DND-41 (cell line): Measurements from ENCODE around the gene HSPA1L.

Experiments
- CTCF ChIP-seq: IDR thresholded peaks from 2 replicates; pipeline ENCODE4 v1.5.1; 2012; ENCODE audit warnings: borderline replicate concordance, low read length, moderate library complexity, mild to moderate bottlenecking; ENCODE audit not compliant: poor library complexity, severe bottlenecking; ENCODE audit errors: extremely low read depth
- EZH2 ChIP-seq: IDR thresholded peaks from 3 replicates; pipeline ENCODE4 v1.6.1; 2012; ENCODE audit warnings: borderline replicate concordance, low read depth, mild to moderate bottlenecking, moderate library complexity, low read length, inconsistent platforms; ENCODE audit not compliant: severe bottlenecking

GRCh38 chr6:31796993-31797385 lies 18.1 kb downstream of the HSPA1L start:
- TF ChIP-seq CTCF (no peak), EZH2 (no peak)
